MM.1S (cell line): Measurements from ENCODE around the gene NRXN3.

Source experiments
- DNase-seq: peaks from one replicate; pipeline ENCODE4 v3.0.0-alpha.2; 2015
- H2AFZ ChIP-seq: fragments of 300-600 bp; sonication (generic); 2 replicates; pipeline ENCODE4 v1.6.0; 2016; ENCODE audit warnings: antibody characterized with exemption, low read length
- H3F3A ChIP-seq: fragments of 300-600 bp; sonication (generic); 2 replicates; pipeline ENCODE4 v1.6.1; 2016; ENCODE audit warnings: mild to moderate bottlenecking, antibody characterized with exemption, low read length, moderate library complexity, mixed read lengths; ENCODE audit not compliant: insufficient read depth
- H3K27ac ChIP-seq: fragments of 300-600 bp; sonication (generic); 2 replicates; pipeline ENCODE4 v1.5.1; 2016; ENCODE audit warnings: mild to moderate bottlenecking, low read length
- H3K27me3 ChIP-seq: fragments of 300-600 bp; sonication (generic); replicated peaks from 2 replicates; pipeline ENCODE4 v1.6.0; 2016; ENCODE audit warnings: low read length; ENCODE audit not compliant: insufficient read depth
- H3K36me3 ChIP-seq: fragments of 300-600 bp; sonication (generic); replicated peaks from 2 replicates; pipeline ENCODE4 v1.6.1; 2016; ENCODE audit warnings: mild to moderate bottlenecking, low read length, mixed read lengths; ENCODE audit not compliant: insufficient read depth
- H3K4me1 ChIP-seq: fragments of 300-600 bp; sonication (generic); 2 replicates; pipeline ENCODE4 v1.6.1; 2016; ENCODE audit warnings: low read length, mixed read lengths
- H3K4me2 ChIP-seq: fragments of 300-600 bp; sonication (generic); 2 replicates; pipeline ENCODE4 v1.6.0; 2016; ENCODE audit warnings: low read depth, low read length
- H3K4me3 ChIP-seq: fragments of 300-600 bp; sonication (generic); 2 replicates; pipeline ENCODE4 v1.5.1; 2016; ENCODE audit warnings: low read length, mixed read lengths
- H3K79me2 ChIP-seq: fragments of 300-600 bp; sonication (generic); 2 replicates; pipeline ENCODE4 v1.6.1; 2016; ENCODE audit warnings: mixed run types, low read length, mixed read lengths
- H3K9ac ChIP-seq: fragments of 300-600 bp; sonication (generic); 2 replicates; pipeline ENCODE4 v1.6.1; 2016; ENCODE audit warnings: low read length, mixed read lengths
- H3K9me2 ChIP-seq: fragments of 300-600 bp; sonication (generic); replicated peaks from 2 replicates; pipeline ENCODE4 v1.6.1; 2016; ENCODE audit warnings: mild to moderate bottlenecking, low read length, mixed read lengths; ENCODE audit not compliant: insufficient read depth
- H3K9me3 ChIP-seq: fragments of 300-600 bp; sonication (generic); replicated peaks from 2 replicates; pipeline ENCODE4 v1.6.1; 2016; ENCODE audit warnings: mild to moderate bottlenecking, low read length, mixed read lengths; ENCODE audit not compliant: insufficient read depth
- H4K20me1 ChIP-seq: fragments of 300-600 bp; sonication (generic); 2 replicates; pipeline ENCODE4 v1.6.1; 2016; ENCODE audit warnings: mild to moderate bottlenecking, low read length, moderate library complexity, mixed read lengths; ENCODE audit not compliant: insufficient read depth
- EZH2 ChIP-seq: fragments of 300-600 bp; sonication (generic); optimal IDR thresholded peaks from 2 replicates; pipeline ENCODE3; 2017; ENCODE audit warnings: low read depth, mild to moderate bottlenecking, antibody characterized with exemption, low read length, mixed read lengths
- EZH2phosphoT487 ChIP-seq: fragments of 300-600 bp; sonication (generic); IDR thresholded peaks from 2 replicates; pipeline ENCODE4 v1.6.1; 2018; ENCODE audit warnings: antibody characterized with exemption, low read length
- TF ChIP-seq, protein P1 (sequence below): fragments of 300-600 bp; sonication (generic); IDR thresholded peaks from 2 replicates; pipeline ENCODE4 v1.5.1; 2016; ENCODE audit warnings: antibody characterized with exemption, low read length, mixed read lengths

The NRXN3 gene

DNA sequence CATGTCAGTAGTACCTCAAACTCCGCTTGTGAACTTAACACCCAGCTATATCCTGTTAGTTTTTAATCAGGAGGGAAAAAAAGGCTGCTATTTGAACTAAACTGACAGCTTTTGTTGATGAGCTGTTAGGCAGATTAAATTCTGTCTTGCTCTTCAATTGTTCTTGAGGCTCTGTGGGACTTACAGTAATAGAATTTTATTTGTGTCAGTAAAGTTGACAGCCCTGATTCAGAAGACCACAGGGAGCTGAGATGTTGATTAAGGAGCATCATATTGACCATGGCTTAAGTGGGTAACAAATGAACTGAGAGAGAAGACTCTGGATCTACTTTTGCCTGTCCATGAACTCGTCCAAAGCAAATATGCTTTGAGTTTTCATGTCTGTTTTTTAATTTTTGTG is 1418.2 kb downstream of the NRXN3 start:
- no peak for DNase-seq
- Histone ChIP-seq H3K4me1 (no peaks in the 10 kb centered on the region), H3K9ac (no peak overlapping the region), H3K4me2 (no peak overlapping the region), H3F3A (no peaks in the 10 kb centered on the region), H3K79me2 (no peaks in the 10 kb centered on the region), H3K27me3 (no peaks in the 10 kb centered on the region), H3K9me2 (no peaks in the 10 kb centered on the region), H3K36me3 (no peaks in the 10 kb centered on the region), H2AFZ (no peak overlapping the region), H4K20me1 (no peaks in the 10 kb centered on the region), H3K27ac (no peak overlapping the region), H3K4me3 (no peak overlapping the region), H3K9me3 (no peaks in the 10 kb centered on the region)
- TF ChIP-seq, protein P1, sequence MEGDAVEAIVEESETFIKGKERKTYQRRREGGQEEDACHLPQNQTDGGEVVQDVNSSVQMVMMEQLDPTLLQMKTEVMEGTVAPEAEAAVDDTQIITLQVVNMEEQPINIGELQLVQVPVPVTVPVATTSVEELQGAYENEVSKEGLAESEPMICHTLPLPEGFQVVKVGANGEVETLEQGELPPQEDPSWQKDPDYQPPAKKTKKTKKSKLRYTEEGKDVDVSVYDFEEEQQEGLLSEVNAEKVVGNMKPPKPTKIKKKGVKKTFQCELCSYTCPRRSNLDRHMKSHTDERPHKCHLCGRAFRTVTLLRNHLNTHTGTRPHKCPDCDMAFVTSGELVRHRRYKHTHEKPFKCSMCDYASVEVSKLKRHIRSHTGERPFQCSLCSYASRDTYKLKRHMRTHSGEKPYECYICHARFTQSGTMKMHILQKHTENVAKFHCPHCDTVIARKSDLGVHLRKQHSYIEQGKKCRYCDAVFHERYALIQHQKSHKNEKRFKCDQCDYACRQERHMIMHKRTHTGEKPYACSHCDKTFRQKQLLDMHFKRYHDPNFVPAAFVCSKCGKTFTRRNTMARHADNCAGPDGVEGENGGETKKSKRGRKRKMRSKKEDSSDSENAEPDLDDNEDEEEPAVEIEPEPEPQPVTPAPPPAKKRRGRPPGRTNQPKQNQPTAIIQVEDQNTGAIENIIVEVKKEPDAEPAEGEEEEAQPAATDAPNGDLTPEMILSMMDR = no peak
- no peak for TF ChIP-seq EZH2phosphoT487
- no peak for TF ChIP-seq EZH2

- no peak overlapping the region for H3K27ac ChIP-seq
- no peaks in the 10 kb centered on the region for H3K9me2 ChIP-seq
- H2AFZ ChIP-seq = no peak overlapping the region
- no peaks in the 10 kb centered on the region for H3K4me1 ChIP-seq
- no peak overlapping the region for H3K9ac ChIP-seq
- no peak overlapping the region for H3K4me2 ChIP-seq
- no peaks in the 10 kb centered on the region for H3K27me3 ChIP-seq
- H3K4me3 ChIP-seq = no peak overlapping the region
- no peaks in the 10 kb centered on the region for H4K20me1 ChIP-seq
- TF ChIP-seq, protein P1 = no peak
- no peak for TF ChIP-seq EZH2
- no peak for TF ChIP-seq EZH2phosphoT487
- no peaks in the 10 kb centered on the region for H3K36me3 ChIP-seq
- no peaks in the 10 kb centered on the region for H3K9me3 ChIP-seq
- no peak for DNase-seq
- no peaks in the 10 kb centered on the region for H3K79me2 ChIP-seq
- no peaks in the 10 kb centered on the region for H3F3A ChIP-seq
These were observed 1426.4 kb downstream of the NRXN3 start for GRCh38 chr14:79596551-79596950.

- H3F3A ChIP-seq = no peaks in the 10 kb centered on the region
- H3K27me3 ChIP-seq = no peaks in the 10 kb centered on the region
- no peak for DNase-seq
- TF ChIP-seq, protein P1 = no peak
- no peak for TF ChIP-seq EZH2phosphoT487
- TF ChIP-seq EZH2 = no peak
- no peak overlapping the region for H3K9ac ChIP-seq
- H3K27ac ChIP-seq = no peak overlapping the region
- H4K20me1 ChIP-seq = no peaks in the 10 kb centered on the region
- no peak overlapping the region for H3K4me3 ChIP-seq
- no peaks in the 10 kb centered on the region for H3K4me1 ChIP-seq
- no peaks in the 10 kb centered on the region for H3K79me2 ChIP-seq
- no peak overlapping the region for H3K4me2 ChIP-seq
- H3K36me3 ChIP-seq = no peaks in the 10 kb centered on the region
- no peaks in the 10 kb centered on the region for H3K9me3 ChIP-seq
- no peak overlapping the region for H2AFZ ChIP-seq
- no peaks in the 10 kb centered on the region for H3K9me2 ChIP-seq
These were observed 1427.4 kb downstream of the NRXN3 start for GRCh38 chr14:79597566-79597965.
